HEK293T (cell line): ENCODE measurements around the gene PDE7B.

Source experiments
- BHLHE40 ChIP-seq: fragments of 450-650 bp; IDR thresholded peaks from 2 replicates; pipeline ENCODE4 v1.6.1; 2016; ENCODE audit warnings: mild to moderate bottlenecking, moderate library complexity, borderline replicate concordance
- CTBP1 ChIP-seq: fragments of 450-650 bp; IDR thresholded peaks from 2 replicates; pipeline ENCODE4 v1.6.1; 2016; ENCODE audit warnings: borderline replicate concordance
- FOXA1 ChIP-seq: fragments of 450-650 bp; IDR thresholded peaks from 2 replicates; pipeline ENCODE4 v1.6.1; 2016; ENCODE audit warnings: mild to moderate bottlenecking
- FOXK2 ChIP-seq: fragments of 450-650 bp; IDR thresholded peaks from 2 replicates; pipeline ENCODE4 v1.6.1; 2016; ENCODE audit warnings: mild to moderate bottlenecking
- L3MBTL2 ChIP-seq: fragments of 450-650 bp; conservative IDR thresholded peaks from 2 replicates; pipeline ENCODE4 v1.6.1; 2016; ENCODE audit warnings: mild to moderate bottlenecking
- SP1 ChIP-seq: fragments of 450-650 bp; IDR thresholded peaks from 2 replicates; pipeline ENCODE4 v1.6.1; 2017
- SUZ12 ChIP-seq: fragments of 450-650 bp; IDR thresholded peaks from 2 replicates; pipeline ENCODE4 v1.6.1; 2016; ENCODE audit warnings: mild to moderate bottlenecking
- TARDBP ChIP-seq: fragments of 450-650 bp; IDR thresholded peaks from 2 replicates; pipeline ENCODE4 v1.6.1; 2016
- TF ChIP-seq, protein P1 (sequence below): fragments of 450-650 bp; IDR thresholded peaks from 2 replicates; pipeline ENCODE4 v1.6.1; 2016

- TF ChIP-seq CTBP1 (no peak), SUZ12 (no peak), SP1 (no peak), L3MBTL2 (no peak), BHLHE40 (no peak), FOXA1 (no peak), FOXK2 (no peak), TARDBP (no peak)
- TF ChIP-seq, protein P1, sequence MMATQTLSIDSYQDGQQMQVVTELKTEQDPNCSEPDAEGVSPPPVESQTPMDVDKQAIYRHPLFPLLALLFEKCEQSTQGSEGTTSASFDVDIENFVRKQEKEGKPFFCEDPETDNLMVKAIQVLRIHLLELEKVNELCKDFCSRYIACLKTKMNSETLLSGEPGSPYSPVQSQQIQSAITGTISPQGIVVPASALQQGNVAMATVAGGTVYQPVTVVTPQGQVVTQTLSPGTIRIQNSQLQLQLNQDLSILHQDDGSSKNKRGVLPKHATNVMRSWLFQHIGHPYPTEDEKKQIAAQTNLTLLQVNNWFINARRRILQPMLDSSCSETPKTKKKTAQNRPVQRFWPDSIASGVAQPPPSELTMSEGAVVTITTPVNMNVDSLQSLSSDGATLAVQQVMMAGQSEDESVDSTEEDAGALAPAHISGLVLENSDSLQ = no peak
These were observed 99.7 kb downstream of the PDE7B start for GRCh38 chr6:135951169-135951568.
